ENCODE measurements around the gene ATP6V1A.

ATP6V1A gene

DNA sequence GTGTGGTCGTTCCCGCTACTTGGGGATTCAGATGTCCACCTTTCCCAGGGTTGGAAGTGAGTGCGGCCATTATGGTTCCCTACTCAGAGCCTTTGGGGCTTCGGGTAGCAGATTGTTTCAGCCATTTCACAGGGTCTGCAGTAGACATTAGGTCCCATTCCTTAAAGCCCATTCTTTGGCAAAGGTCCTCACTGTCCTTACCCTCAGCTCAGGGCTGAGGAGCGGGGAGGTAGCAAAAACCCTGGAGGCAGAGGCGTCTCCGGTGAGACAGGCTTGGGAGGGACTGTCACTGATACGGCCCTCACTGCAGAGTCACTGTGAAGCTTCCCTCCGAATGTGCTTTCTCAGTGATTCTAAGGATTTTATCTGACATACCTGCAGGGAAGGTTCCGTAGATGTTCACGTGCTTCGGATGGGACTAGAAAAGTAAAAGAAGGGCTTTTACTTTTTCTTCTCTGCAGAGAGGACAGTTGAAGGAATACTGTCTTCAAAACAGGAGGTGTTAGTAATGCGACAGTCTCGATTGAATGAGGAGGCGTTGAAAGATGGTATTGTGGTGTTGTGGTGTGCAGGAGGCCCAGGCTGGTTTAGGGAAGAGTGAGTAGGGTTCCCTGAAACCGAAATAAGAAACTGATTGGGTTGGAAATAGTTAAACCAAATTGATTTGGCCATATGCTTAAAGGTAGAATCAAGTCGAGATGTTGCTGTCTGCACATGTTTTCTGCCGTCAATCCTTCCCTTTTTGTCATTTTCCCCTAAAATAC is 630 bp downstream of the ATP6V1A start:
- DNase-seq, result peak; percentile 79

DNA sequence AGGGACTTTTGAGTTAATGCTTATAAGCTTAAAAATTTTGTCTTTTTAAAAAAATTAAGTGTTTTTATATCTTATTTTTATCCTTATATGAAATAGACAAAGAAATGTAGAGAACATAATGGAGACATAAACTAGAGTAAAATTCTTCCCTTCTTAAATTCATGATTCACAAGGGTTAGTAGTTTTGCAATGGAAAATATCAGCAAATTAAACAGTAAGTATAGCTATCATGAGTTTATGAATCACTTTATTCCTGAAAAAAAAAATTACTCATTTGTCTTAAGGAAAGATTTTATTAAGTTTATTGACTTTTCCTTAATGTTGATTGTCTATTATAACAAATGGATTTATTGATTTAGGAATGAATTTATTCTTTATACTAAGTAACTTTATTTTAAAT is 4.3 kb downstream of the ATP6V1A start:
- DNase-seq, result no peak

DNA sequence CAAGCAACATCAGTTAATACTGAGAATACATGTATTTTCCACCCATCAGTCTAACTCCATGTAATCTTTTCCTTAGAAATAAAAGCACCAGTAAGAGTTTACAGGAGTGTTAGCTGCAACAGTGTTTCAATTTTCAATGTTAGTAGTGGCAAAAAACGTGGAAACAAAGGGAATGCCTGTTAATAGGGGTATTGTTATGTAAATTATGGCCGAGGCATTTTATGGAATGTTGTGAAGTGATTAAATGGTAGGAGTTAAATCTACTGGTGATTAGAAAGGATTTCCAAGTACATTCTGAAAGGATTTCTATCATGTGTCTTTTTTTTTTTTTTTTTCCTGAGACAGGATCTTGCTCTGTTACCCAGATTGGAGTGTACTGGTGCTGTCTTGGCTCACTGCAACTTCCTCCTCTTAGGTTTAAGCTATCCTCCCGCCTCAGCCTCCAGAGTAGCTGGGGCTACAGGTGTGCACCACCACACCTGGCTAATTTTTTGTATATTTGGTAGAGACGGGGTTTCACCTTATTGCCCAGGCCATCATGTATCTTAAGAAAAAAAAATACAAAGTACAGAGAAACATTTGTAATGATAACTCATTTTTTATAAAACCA is 6.6 kb downstream of the ATP6V1A start:
- no peak for DNase-seq

DNA sequence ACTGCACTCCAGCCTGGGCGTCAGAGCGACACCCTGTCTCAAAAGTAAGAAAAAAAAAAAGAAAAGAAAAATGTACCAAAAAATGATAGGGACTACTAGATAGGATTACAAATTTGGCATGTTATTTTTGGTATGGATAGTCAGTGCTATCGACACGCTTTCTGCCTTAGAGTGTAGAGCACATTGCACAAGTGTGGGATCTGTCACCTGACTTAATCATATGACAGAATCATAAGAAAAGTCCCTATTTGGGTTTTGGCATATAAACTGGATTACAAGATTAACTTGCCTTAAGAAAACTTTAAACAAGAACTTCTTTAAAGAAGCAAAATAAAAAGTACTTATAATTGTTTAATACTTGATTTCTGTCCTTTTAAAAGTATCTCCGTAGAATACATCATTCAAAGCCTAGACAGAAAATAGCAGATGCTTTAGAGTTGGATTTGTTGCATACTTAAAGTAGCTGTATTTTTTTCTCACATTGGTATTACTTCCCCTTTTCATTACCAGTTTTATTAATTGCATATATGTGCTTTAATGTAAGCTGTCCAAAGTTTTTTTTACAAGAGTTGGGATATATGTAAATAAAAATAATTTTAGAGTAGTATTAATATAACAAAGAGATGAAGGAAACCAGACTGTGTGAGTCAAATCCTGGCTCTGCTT is 7.8 kb downstream of the ATP6V1A start:
- DNase-seq, result no peak

DNA sequence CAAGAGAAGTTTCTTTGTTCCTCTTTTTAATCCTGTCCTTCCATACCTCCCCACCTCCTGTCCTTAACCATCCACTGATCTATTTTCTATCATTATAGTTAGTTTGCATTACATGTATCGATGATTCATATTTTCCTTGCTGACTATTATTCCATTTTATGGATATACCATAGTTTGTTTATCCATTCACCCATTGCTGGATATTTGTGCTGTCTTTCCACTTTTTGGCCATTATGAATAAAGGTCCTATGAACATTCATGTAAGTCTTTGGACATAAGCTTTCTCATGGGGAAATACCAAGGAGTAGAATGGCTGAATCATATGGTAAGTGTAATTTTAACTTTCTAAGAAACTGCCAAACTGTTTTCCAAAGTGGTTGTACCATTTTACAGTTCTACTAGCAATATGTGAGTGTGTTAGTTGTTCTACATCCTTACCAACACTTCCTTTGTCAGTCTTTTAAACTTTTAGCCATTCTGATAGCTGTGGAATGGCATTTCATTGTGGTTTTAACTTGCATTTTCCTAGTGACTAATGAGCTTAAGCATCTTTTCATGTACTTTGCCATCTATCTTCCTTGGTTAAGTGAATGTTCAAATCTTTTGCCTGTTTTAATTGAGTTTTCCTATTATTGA is 11.7 kb downstream of the ATP6V1A start:
- DNase-seq, result no peak

DNA sequence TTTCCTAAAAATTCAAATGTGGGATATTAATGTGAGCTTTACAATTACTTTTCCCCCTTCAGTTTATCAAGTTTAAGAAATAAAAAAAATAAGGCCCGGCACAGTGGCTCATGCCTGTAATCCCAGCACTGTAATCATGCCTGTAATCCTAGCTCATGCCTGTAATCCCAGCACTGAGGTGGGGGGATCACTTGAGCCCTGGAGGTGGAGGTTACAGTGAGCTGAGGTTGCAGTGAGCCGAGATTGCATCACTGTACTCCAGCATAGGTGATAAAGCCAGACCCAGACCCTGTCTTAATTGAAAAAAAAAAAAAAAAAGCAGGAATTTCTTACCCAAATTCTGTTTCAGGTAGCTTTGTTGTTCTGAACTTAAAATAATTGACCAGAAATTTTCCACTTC is 17.9 kb downstream of the ATP6V1A start:
- peak; percentile 66 for DNase-seq

DNA sequence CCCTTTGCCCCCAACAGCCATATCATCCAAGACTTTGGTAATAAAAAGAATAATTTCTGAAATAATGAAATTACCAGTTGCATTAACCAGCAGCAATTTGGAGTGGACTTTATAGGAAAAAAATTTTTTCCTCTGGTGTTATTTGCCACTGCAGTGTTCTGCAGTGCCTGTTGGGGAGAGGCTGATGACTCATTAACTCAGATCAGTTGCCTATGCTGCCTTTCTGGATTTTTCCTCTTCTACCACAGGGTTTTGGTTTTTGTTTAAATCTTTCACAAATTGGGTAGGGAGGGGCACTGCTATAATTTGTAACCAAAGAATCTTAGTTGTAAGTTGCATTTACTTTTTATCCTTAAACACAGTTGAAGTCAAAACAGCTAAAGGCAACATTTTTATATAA is 22.7 kb downstream of the ATP6V1A start:
- DNase-seq, result peak; percentile 14

DNA sequence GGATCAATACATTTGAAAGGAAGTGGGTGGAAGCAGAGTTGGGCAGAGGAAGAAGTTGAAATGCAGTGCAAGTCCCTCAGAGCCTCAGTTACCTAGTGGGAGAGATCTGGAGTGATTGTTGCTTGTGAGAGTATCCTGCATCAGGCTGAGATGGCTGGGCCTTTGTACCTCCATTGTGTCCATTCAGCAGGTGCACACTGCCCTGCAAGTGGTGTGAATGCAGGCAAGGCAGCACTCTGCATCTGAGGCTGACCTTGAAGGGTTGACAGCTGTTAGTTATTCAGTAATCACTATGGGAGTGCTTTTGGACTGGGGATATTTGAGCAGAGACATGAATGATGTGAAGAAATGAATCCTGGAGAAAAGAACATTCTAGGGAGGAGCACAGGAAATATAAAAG is 25.2 kb downstream of the ATP6V1A start:
- DNase-seq, result no peak

DNA sequence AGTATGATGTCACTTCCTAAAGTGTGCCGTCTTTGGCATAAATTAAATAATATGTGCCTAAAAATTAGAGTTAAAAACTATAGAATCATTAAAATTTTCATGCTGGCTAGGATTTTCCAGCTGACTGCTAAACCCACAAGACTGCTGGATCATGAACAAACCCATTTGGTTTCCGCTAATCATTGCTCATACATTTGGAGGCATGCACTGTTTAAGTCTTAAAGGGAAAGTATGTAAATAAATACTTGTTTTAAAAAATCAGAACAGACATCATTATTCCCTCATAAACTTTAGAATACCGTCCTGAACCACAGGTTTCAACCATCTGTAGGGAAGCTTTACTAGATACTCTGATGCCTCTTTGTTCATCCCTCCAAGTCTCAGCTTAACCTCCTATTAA is 26.5 kb downstream of the ATP6V1A start:
- DNase-seq, result no peak

DNA sequence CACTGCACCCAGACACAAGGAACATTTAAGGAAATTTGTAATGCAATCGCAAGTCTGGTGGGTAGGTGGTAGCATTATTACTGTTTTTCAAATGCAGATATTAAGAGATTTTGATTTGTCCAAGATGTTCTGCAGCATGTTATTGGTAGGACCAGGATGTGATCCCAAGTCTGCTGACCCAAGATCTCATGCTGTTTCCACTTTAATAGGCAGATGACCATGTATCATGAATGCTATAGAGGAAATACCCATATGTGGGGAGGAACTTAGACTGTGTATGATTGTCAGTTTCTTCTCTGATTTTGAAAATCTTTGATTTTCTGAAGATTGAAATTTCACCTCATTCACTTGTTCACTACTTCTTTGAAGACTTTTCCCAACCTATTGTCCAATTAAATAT is 28.7 kb downstream of the ATP6V1A start:
- no peak for DNase-seq

DNA sequence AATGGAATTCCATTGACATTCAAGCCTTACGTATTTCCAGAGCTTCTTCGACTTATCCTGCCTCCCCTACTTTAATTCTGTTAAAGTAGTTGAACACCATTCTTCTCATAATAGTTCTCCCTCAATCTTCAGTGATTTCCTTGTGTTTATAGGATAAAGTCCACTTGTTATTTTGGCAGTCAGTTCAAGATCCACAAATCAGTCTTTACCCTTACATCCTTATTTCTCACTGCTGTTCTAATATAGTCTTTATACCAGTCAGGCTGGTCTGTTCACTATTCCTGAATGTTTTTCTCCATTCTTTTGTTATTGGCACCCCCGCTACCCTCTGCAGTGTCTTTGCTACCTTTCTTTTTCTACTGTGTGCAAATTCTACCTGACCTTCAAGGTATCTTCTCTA is 29.7 kb downstream of the ATP6V1A start:
- no peak for DNase-seq

DNA sequence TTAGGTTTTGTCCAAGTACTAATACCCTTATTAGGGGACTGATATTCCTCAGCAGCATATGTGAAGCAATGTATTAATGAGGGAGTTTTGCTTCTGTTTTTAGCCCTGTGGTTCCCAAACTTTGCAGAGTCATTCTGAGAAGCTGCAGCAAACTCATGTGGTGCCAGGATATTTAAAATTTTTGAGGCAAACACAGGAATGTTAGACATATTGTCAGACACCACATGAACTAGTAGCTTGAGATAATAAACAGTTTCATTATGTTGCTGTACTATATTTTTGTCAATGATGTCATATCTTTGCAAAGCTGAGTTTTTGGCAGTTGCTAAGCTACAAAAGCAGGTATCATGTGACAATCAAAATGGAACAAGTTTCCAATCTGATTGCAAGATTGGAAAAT is 36.6 kb downstream of the ATP6V1A start:
- no peak for DNase-seq

DNA sequence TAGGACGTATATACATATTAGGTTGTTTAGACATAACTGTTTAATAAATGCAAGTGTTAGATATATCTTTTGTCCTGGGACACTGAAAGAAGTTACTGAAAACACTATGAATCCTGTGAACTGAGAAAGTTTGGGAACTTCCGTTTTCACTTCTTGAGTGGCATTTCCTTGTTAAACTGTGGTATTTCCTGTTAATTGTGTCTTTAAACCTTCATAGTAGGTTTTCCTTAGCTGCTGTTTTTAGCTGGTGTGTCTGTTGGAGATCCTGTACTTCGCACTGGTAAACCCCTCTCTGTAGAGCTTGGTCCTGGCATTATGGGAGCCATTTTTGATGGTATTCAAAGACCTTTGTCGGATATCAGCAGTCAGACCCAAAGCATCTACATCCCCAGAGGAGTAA is 37.1 kb downstream of the ATP6V1A start:
- DNase-seq, result no peak

DNA sequence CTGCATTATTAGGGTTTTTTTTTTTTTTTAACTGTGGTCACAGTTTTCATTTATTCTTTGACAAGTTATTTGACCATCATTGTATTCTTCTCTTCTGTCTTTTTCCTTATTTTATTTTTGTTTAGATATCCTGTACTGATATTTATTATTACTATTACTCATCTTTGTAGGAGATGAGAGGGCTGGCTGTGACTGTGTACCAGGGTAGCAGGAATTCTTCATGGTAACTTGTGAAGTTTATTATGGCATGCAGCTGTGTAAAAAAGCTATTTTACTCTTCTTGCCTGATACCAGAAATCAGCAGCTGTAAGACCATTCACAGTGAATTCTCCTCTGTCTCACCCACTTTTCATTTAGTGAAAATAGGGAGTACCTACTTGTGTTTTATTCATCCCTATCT is 44.5 kb downstream of the ATP6V1A start:
- no peak for DNase-seq

DNA sequence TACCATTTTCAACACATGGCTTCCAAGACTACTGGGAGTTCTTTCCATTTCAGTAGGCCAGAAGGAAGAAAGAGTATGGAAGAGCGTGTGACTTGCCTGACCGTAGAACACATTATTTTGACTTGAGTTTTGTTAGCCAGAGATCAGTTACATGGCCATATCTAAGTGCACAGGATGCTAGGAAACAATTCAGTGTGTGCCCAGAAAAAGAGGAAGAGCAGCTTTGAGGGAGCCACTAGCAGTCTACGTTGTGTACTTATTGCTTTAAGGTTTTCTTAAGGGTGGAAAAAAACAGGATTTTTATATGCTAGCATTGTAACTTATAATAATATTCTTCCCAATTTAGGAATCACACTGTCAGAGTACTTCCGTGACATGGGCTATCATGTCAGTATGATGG is 47.7 kb downstream of the ATP6V1A start:
- DNase-seq, result no peak

DNA sequence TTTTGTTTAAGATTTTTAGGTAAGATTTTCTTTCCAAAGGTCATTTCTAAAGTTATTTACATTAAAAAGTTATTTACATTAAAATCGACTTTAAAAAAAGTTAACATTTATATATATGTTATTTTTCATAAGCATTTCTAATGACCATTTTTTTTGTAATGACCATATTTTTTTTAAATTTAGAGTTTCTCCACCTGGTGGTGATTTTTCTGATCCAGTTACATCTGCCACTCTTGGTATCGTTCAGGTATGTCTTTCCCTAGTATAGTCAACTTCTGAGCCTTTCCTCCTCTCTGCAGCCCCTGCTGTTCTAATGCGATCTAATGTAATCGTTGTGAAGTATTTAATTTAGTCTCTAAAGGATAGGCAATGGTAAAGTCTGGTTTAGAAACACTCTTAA is 48.9 kb downstream of the ATP6V1A start:
- DNase-seq, result no peak

DNA sequence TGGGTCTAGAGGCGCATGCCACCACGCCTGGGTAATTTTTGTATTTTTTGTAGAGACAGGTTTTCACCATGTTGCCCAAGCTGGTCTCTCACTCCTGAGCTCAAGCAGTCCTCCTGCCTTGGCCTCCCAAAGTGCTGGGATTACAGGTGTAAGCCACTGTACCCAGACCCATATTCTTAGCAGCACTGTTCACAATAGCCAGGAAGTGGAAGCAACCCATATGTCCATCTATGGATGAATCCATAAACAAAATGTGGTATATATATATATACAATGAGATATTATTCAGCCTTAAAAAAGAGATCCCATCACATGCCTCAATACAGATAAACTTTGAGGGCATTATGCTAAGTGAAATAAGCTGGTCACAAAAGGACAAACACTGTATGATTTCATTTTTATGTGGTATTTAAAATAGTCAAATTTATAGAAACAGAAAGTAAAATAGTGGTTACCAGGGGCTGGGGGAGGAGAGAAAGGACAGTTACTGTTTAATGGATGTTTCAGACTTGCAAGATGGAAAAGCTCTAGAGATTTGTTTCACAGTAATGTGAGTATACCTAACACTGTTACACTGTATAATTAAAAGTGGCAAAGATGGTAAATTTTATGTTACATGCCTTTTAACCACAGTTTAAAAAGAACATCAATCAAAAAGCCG is 56.1 kb downstream of the ATP6V1A start:
- no peak for DNase-seq

DNA sequence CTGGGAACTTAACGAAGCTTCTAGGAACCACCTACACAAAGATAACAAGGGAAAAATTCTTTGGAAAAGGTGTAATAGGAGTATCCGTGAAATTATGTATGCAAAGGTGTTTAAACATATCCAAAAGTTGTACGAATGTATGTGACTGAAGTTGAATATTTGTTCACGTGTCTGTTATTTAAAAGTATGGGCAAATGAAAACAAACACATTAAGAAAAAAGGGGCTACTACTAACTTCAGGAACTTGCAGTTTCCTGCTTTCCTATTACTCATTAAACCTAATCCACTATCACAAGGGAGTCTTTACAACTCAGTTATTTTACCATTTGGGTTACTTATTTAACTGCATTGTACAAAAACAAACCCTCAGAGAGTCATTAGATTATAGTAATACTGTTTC is 57.8 kb downstream of the ATP6V1A start:
- no peak for DNase-seq

DNA sequence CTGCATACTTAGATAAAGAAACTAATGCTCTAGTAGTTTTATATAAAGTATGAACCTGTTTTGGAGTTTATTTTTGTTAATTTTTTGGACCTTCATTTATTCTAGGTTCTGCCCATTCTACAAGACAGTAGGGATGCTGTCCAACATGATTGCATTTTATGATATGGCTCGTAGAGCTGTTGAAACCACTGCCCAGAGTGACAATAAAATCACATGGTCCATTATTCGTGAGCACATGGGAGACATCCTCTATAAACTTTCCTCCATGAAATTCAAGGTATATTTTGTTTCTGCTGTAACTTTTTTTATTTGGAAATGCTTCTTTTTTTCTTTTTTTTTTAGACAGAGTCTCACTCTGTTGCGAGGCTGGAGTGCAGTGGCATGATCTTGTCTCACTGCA is 58.4 kb downstream of the ATP6V1A start:
- no peak for DNase-seq

DNA sequence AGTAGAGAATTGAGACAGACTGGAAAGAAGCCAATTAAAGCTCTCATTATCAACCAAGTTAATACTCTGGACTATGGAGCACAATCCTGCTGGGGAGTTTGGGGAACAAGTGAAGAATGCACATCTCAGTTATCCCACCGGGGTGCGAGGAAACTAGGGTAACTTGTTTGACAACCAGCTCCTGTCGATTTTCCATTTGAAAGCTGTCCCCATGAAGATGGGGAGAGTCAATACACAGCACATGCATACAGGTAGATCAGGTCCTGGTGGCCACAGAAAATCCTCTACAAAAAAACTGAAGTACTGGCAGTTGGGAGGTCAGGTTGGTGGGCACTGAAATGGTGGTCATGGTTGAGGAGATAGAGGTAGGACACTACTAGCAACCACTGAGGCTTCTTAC is 66.0 kb downstream of the ATP6V1A start:
- DNase-seq, result no peak

DNA sequence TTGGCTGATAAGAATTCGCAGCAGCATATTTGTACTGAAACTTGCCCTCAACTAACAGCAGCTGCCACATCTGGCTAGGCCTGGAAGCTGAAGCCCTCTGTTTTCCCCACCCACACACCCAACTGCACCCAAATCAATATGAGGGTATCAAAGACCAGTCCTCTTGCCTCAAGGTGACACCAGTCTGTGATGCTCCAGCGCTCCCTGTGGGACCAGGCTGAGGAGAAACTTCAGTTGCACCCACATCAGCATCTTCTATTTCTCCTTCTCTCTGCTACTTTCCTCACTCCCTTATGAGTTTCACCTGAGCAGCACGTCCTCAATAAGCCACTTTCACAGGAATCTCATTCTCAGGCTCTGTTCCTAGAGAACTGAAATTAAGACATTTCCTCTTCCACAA is 73.0 kb downstream of the ATP6V1A start:
- DNase-seq, result no peak

DNA sequence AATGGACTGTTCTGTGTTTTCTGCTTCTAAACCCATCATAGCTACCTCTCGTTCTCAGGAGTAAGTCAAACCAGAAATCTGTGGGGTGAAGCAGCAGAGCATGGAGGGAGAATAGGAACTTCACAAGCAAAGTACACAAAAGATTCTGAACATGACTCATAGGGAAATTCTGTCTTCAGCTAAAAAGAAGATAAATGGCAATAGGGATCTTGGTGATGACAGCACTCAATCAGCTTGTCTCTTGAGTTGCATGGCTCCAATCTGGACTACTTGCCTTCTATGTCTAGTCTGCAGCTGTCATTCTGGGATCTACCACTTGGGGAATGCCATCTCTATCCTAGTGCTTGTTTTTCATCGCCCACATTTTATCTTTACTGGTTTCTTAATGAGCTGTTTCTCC is 78.3 kb downstream of the ATP6V1A start:
- peak; percentile 23 for DNase-seq

DNA sequence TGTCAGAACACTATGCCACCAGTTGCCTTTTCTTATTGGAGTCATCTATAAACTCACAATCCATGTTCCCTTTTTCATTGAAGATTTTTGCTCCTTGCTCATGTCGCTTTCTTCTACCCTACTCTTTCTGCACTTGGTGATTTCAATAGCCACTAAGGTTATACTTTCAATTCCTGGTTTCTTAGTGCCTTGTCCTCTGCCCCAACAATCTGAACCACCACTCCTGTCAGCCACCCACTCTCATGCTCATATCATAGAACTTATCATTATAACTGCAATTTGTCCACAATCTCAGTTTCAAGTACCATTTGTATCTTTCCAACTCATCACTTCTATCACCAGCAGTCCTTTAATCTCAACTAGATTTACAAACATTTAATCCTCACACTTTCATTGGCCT is 81.8 kb downstream of the ATP6V1A start:
- no peak for DNase-seq

All from NCI-H82 (cell line).